DMS114 treated with DMSO at 0.1 percent for 48 hours (cell line): Measurements from ENCODE around the gene RTN4RL1.

ENCODE experiments used
- DNase-seq: peaks from one replicate; lab custom pipeline; 2025; ENCODE audit not compliant: unreplicated experiment; lab: John Stamatoyannopoulos, UW

RTN4RL1 gene

GRCh38 chr17:2059547-2060384, 34.6 kb upstream of the RTN4RL1 start:
- no peak for DNase-seq

GRCh38 chr17:2058586-2059546, 33.7 kb upstream of the RTN4RL1 start:
- DNase-seq, result no peak

GRCh38 chr17:2057760-2058585, 32.8 kb upstream of the RTN4RL1 start:
- DNase-seq, result no peak

DNA sequence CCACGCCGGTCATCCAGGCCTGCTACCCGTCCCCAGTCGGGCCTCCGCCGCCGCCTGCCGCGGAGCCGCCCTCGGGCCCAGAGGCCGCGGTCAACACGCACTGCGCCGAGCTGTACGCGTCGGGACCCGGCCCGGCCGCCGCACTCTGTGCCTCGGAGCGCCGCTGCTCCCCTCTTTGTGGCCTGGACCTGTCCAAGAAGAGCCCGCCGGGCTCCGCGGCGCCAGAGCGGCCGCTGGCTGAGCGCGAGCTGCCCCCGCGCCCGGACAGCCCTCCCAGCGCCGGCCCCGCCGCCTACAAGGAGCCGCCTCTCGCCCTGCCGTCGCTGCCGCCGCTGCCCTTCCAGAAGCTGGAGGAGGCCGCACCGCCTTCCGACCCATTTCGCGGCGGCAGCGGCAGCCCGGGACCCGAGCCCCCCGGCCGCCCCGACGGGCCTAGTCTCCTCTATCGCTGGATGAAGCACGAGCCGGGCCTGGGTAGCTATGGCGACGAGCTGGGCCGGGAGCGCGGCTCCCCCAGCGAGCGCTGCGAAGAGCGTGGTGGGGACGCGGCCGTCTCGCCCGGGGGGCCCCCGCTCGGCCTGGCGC, 32.1 kb upstream of the RTN4RL1 start:
- no peak for DNase-seq

- DNase-seq, result no peak
Observed at GRCh38 chr17:2056206-2057174, 31.4 kb upstream of the RTN4RL1 start.

DNA sequence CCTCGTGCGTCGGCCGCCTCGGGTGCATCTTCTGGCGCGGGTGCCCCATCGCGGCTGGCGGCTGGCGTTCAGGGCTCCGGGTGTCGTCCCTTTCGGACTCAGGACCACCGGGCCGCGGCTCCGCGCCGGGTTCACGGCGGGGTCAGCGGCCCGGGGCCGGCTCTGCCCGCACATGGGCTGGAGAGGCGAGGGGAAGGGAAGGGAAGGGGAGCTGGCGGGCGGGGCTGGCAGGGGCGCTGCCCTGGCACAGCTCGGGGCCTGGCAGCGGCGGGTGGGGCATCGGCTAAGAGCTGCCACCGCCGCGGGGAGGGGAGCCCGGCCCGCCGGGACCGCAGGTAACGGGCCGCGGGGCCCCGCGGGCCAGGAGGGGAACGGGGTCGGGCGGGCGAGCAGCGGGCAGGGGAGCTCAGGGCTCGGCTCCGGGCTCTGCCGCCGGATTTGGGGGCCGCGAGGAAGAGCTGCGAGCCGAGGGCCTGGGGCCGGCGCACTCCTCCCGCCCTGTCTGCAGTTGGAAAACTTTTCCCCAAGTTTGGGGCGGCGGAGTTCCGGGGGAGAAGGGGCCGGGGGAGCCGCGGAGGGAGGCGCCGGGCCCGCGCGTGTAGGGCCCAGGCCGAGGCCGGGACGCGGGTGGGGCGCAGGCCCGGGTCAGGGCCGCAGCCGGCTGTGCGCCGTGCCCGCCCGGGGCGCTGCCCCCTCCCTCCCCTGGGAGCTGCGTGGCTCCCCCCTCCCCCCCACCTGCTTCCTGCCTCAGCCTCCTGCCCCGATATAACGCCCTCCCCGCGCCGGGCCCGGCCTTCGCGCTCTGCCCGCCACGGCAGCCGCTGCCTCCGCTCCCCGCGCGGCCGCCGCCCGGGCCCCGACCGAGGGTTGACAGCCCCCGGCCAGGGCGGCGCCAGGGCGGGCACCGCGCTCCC, 30.4 kb upstream of the RTN4RL1 start:
- no peak for DNase-seq

DNA sequence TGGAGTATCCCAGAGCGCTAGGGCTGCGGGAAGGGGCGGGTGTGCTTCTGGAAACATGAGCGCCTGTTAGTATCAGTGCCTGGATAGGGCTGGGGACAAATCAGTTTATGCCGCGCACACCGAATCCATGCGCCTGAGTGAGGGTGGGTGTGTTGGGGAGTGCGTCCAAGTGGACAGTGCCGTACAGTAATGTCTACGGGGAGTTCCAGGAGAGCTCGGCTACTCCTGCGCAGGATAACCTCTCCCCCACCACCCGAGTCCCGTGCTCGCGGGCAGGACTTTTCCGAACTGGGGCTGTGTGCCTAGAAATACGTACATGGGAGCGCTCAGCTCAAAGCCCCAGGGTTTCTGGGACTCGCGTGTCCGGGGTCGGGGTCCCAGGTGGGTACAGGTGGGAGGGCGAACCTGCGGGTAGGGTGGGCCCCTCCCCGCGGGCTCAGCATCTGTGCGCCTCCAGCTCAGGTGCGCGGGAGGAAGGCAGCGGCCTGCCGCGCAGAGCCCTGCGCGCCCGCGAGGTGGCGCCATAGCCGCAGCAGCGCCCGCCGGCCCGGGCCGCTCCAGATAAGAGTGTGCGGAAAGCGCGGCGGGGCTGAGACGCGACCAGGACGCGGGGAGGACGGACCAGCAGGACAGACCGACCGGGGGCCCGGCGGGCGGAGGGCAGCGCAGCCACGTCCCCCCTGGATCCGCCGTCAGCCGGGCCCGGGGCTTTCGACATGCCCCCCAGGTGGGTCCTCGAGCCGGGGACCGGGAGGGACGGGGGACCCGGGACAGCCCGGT, 29.6 kb upstream of the RTN4RL1 start, which contains the start of gene HIC1:
HIC1 (plus strand) TSS at position 592 of the 780 bp plus-strand sequence. CDS start 1,588 bp downstream, outside the sequence.
- peak; percentile 39 for DNase-seq

DNA sequence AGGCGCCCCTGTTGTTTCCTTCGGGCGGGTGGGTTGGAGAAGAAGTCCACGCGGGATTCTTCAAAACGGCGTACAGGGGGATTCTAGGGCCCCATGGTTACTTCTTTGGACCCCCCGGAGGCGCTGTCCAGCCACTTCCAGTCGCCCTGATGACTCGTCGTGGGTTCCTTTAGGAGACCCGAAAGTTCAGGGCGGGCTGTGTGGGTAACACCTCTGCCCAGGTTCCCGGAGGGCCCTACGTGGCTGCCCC, 29.1 kb upstream of the RTN4RL1 start:
- DNase-seq, result no peak

GRCh38 chr17:2053380-2054261, 28.5 kb upstream of the RTN4RL1 start:
- peak; percentile 24 for DNase-seq

DNA sequence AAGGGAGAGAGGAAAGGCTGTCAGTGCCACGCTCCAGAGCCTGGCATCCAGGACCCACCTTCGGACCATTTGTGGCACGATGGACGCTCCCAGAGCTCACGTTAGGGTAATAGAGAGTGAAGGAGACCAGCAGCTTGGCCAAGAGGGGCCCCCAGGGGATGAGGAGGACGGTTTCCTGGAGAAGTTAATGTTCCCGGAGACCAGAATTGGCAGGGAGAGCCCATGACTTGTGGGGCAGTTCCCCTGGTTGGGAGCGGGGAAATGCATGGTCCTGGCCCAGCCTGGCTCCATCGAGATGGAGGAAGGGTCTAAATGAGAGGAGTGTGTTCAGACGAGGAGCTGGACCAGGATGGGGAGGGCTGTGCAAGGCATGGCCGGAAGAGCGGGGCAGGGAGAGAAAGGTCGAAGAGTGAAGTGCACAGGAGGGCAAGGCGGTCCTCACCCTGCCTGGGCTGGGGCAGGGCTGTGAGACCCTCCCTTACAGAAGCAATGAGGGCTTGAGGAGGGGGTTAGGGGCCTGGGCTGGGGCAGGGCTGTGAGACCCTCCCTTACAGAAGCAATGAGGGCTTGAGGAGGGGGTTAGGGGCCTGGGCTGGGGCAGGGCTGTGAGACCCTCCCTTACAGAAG, 26.9 kb upstream of the RTN4RL1 start:
- no peak for DNase-seq

DNA sequence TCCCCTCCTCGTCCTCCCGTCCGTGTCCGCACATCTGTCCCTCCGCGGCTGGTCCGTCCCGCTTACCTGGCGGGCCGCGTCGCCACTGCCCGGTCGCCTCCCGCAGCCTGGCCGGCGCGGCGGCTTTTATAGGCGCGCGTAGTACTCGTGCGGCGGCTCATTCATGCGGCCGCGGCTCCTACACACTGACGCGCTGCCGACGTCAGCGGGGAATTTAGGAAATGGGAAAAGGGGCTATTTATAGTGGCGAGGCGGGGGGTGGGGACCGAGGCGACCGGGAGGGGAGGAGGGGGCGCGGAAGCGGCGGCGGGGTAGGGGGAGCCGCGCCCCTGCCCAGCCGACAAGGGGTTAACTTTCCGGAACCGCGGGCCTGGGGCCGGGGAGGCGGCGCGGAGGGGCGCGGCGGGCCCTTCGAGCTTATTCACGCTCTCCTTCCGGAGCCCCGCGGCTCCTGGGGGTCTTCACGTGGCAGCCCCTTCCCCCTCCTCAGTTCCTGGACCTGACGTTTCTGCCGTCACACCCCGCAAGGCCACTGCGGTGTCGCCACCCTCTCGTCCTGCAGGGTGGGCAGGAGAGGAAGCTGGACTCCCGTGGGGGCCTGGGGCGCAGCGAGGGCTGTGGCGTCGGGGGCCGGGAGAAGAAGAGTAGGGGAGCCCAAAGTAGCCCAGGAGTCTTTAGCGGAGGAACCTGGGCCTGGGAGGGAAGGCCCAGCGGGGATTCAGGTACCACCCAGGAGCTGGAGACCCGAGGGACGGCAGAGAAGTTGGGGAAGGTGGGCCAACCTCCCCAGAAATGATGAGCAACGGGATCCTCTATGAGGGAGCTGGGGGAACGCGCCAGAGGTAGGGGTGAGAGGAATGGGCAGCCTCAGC, 26.2 kb upstream of the RTN4RL1 start:
- no peak for DNase-seq

GRCh38 chr17:2050300-2051060, 25.3 kb upstream of the RTN4RL1 start:
- no peak for DNase-seq

GRCh38 chr17:2049333-2050299, 24.5 kb upstream of the RTN4RL1 start:
- peak; percentile 13 for DNase-seq

GRCh38 chr17:2048805-2049204, 23.7 kb upstream of the RTN4RL1 start:
- no peak for DNase-seq
